Glutamatergic neuron (in vitro differentiated cells): ENCODE results near the gene PEAR1. TPM values are rescaled to one million over a fixed set of nuclear protein-coding genes. Genes with fewer than 3 reads are reported as not detected.

Experiments
- DNase-seq: peaks from one replicate; pipeline ENCODE4 v3.0.0; 2022
- H3K27ac Mint-ChIP-seq: one replicate; pipeline ENCODE4 v1.8.0; 2020; ENCODE audit warnings: mild to moderate bottlenecking, mixed read lengths, inconsistent platforms; ENCODE audit not compliant: unreplicated experiment
- H3K27me3 Mint-ChIP-seq: one replicate; pipeline ENCODE4 v1.8.0; 2020; ENCODE audit warnings: mild to moderate bottlenecking, moderate library complexity, mixed read lengths, inconsistent platforms; ENCODE audit not compliant: unreplicated experiment
- H3K36me3 Mint-ChIP-seq: one replicate; pipeline ENCODE4 v1.8.0; 2020; ENCODE audit warnings: mild to moderate bottlenecking, mixed read lengths, inconsistent platforms; ENCODE audit not compliant: unreplicated experiment
- H3K4me1 Mint-ChIP-seq: one replicate; pipeline ENCODE4 v1.8.0; 2020; ENCODE audit warnings: mild to moderate bottlenecking, low read depth, mixed read lengths, inconsistent platforms; ENCODE audit not compliant: unreplicated experiment
- H3K4me3 Mint-ChIP-seq: one replicate; pipeline ENCODE4 v1.8.0; 2020; ENCODE audit warnings: mild to moderate bottlenecking, mixed read lengths, inconsistent platforms; ENCODE audit not compliant: unreplicated experiment
- H3K9me3 Mint-ChIP-seq: one replicate; pipeline ENCODE4 v1.8.0; 2020; ENCODE audit warnings: mild to moderate bottlenecking, moderate library complexity, mixed read lengths, inconsistent platforms; ENCODE audit not compliant: unreplicated experiment
- CTCF ChIP-seq: fragments of 200-600 bp; sonication (generic); IDR thresholded peaks from one replicate; pipeline ENCODE4 v1.5.0; 2021; ENCODE audit not compliant: partially characterized antibody, unreplicated experiment
- total RNA-seq: library from RNA; stranded (reverse); fragmentation: NEBNext Ultra II Directional; extraction: Animal tissue kit (Norgen Biotek cat#: 25700); gene quantifications from one replicate; pipeline ENCODE4 v1.2.1, GENCODE V29; 2021; ENCODE audit not compliant: unreplicated experiment

Gene PEAR1
- total RNA-seq, 1 donor from 2014 or later, result 1.2 TPM

GRCh38 chr1:156885314-156885713 lies 8.2 kb upstream of the PEAR1 start:
- H3K27me3 Mint-ChIP-seq, result peaks cover 29% of the 10 kb centered on the region
- TF ChIP-seq CTCF, result no peak
- H3K27ac Mint-ChIP-seq, result no peak overlapping the region
- peaks cover 73% of the 10 kb centered on the region for H3K4me1 Mint-ChIP-seq
- H3K36me3 Mint-ChIP-seq, result no peaks in the 10 kb centered on the region
- H3K9me3 Mint-ChIP-seq, result peaks cover 14% of the 10 kb centered on the region
- peak overlapping the region; percentile 14 for H3K4me3 Mint-ChIP-seq
- DNase-seq, result no peak

DNA sequence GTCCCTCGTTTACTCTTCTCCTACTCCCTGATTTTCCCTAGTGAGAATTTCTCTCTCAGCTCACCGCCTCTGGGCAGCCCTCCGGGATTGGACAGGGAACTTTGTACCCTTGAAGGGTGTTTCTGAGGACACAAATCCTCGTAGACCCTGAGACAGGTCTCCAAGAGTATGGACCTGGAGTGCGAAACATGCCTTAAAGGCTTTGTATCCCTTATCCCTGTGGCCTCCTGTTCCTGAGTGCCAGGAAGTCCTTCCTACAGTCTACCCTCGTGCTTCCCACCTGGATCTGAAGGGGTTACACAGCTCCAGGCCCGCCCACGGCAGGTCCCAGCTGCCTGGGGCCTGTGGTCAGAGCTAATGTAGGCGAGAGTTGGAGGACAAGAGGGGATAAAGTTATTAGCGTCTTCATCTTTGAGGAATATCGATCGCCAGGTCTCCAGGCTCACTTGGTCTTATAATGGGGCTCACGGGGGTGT lies 7.6 kb upstream of the PEAR1 start:
- H3K36me3 Mint-ChIP-seq, result no peaks in the 10 kb centered on the region
- no peak for TF ChIP-seq CTCF
- H3K9me3 Mint-ChIP-seq, result peaks cover 14% of the 10 kb centered on the region
- peaks cover 70% of the 10 kb centered on the region for H3K4me1 Mint-ChIP-seq
- peak overlapping the region; percentile 74 for H3K4me3 Mint-ChIP-seq
- peak overlapping the region; percentile 81 for H3K27ac Mint-ChIP-seq
- DNase-seq, result no peak
- peaks cover 32% of the 10 kb centered on the region for H3K27me3 Mint-ChIP-seq

GRCh38 chr1:156886583-156887281 lies 6.8 kb upstream of the PEAR1 start:
- Mint-ChIP-seq H3K9me3 (peaks cover 14% of the 10 kb centered on the region), H3K4me3 (peak overlapping the region; percentile 74), H3K27ac (peak overlapping the region; percentile 81), H3K4me1 (peaks cover 66% of the 10 kb centered on the region), H3K36me3 (no peaks in the 10 kb centered on the region), H3K27me3 (peaks cover 40% of the 10 kb centered on the region)
- no peak for TF ChIP-seq CTCF
- DNase-seq, result no peak

DNA sequence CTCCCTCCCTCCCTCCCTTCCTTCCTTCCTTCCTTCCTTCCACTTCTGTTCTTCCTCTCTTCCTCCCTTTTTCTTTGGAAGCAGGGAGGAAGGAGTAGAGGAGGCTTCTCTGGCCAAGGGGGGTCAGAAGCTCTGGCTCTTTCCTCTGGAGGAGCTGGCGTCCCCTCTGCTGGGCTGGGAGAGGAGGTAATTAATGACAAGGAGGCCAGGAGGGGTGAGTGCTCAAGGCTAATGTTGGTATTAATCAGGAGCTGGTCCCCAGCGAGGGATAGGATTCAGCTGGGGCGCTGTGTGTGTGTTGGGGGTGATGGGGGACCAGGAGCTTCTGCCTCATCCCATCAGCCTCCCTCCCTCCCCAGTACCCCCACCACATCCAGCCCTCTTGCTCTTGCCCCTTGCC lies 6.2 kb upstream of the PEAR1 start:
- Mint-ChIP-seq H3K27me3 (peaks cover 39% of the 10 kb centered on the region), H3K4me3 (no peak overlapping the region)

More for the DNA sequence above, 6.2 kb upstream of the PEAR1 start:
- no peak for DNase-seq
- H3K27ac Mint-ChIP-seq, result peak overlapping the region; percentile 9
- H3K36me3 Mint-ChIP-seq, result no peaks in the 10 kb centered on the region
- no peak for TF ChIP-seq CTCF
- peaks cover 14% of the 10 kb centered on the region for H3K9me3 Mint-ChIP-seq
- H3K4me1 Mint-ChIP-seq, result peaks cover 60% of the 10 kb centered on the region
